ENCODE measurements around the gene KCNK1.
A peak's percentile ranks its signal among the peaks of the same experiment; 100 is the strongest.

The KCNK1 gene

DNA sequence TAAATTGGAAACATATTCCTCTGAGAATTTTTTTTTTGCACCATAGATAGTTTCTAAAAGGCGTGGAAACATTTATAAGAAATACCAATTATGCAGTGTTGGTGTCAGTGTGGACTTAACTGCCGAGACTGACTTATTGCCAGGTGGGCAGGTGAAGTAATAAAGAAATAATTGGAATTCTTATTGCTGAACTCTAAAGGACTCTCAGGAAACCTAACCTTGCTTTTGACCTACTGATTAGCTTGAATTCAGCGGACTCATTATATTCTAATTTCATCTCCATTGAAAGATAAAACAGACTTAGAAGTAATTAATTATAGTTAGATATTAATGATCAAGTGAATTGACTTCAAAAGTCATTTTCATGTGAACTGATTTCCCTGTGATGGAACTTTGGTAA is 26.3 kb downstream of the KCNK1 start:
- no peak for DNase-seq

DNA sequence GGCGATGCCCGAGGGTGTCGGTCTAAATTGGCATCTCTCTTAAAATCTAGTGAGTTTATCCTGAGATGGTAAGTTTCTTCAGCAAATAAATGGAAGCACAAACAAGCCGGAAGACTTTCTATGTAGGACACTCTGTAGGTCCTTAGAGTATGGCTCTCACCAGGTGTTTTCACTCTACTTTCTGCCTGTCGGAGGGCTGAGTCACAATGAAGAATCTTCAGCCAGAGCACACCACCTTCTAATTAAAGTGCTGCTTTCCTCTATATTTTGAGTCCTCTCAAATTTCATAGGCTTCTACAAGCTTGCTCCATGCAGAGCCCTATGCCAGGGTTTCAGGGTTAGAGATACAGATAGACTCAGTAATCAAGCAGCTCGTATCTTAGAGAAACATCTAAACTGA is 27.1 kb downstream of the KCNK1 start:
- no peak for DNase-seq

DNA sequence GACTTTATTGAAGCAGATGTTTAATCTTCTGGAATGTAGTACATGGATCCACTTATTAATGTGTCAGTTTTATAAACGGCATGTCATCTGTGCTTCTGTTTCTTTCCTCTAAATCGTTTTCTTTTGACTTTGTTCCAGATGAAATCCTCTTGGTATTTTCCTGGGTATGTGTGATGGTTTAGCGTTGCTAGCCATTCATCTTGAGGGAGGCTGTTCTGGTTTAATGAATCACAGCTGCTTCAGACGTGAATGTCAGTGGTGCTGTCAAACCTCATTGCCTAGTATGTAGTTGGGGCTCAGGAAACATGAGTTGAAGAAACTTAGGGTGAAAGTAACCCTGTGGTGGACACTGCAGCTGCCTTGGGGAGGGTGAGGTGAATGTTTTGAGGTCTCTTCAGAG is 33.2 kb downstream of the KCNK1 start:
- peak; percentile 17 for DNase-seq

DNA sequence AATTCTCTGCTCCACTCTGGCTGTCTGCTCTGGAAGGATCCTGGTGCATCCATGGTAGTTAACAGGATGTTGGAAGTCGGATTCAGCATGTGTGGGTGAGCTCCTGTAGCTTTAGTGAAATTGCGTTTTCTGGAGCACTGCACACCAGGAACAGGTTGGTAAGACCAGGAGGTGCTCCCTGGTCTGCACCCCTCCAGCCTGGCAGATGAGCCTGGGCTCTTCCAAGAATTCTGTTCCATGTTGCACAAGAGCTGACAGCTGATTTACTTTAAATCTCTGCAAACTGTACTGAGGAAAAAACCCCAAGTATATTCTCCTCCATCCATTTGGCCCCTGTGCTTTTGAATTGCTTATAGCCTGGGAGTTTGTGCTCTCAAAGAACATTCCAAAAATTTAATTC is 33.7 kb downstream of the KCNK1 start:
- DNase-seq = no peak

DNA sequence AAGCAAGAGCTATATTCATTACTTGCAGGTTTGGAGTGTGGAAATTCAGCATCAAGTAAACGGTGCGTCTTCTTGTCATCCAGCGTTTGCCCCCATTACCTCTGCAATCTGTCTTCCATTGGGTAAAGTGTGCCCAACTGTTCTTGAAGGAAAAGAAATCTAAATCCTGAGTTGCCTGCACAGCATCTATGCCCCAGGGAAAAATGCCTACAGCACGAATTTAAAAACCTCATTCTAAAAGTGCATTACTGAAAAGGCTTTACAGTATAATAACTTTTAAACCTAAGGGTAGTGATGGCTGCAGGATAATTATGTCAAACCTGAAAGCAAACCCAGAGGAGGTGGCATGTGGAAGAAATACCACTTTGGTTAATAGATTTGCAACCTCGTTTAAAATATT is 37.2 kb downstream of the KCNK1 start:
- DNase-seq = no peak

DNA sequence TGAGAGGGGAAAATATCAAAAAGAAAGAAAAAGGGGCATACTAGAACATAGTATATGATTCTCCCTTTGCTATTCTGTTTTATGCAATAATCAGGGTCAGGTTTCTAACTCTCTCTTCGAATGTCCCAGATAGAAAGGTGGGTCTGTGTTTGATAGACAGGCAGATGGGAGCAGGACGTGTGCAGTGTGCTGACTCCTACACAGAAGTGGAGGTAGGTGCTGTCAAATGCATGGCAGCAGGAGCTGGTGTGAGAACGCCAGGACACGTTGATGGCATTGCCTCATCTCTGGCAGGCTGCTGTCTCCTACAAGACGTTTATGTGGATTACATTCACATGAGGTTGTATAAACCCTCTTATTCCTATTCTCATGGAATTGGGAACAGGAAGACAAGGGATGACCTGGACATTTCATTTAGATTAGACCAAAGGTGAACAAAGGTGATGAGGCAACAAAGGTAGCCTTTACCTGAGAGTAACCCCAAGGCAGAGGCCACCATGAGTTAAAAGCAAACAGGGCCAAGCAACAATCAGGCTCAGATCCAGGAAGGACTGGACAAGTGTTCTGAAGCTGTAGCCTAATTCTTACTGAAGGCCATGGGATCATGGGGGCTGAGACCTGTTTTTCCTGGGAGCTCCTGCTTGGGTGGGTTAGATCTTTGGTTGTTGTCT is 37.8 kb downstream of the KCNK1 start:
- no peak for DNase-seq

DNA sequence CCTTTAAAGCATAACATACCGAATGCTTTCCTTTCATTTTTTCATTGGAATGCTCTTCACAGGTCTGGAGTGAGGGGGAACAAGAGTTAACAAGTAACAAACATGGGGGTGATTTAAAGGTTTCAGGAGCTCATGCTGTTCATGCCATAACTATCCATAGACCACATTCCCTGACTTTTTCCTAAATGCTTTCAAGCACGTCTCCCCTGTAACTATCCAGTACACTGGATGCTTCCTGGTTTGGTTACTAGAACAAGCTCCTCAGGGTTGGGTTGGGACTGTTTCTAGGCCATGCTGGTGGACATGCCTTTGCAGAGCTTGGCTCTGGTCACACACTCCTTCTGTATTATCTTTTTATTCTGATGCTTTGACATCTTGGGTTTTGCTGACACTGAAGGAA is 38.6 kb downstream of the KCNK1 start:
- no peak for DNase-seq

DNA sequence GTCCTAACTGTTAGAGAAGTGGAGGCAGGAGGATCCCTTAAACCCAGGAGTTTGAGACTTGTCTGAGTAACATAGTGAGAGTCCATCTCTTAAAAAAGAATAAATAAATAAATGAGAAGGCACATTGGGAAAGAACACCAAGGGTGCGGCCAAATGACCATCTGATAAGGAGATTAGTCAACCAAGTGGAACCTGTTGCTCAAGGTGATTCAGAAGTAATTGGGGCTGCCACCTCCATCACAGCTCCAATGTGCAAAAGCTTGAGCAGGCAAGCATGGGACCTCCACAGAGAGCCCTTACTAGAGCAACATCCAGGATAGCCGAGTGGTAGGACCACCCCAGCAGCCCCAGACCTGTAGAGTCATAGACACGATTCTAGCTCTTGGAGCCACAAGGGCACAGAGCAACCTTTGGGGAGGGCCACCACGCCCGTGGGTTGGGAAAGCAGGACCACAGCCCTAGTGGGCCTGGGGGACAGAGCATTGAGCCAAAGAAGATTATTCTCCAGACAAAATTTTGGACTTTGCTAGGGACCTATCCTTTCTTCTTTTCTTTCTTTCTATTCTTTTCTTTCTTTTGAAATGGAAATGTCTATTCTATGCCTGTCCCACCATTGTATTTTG is 40.9 kb downstream of the KCNK1 start:
- no peak for DNase-seq

DNA sequence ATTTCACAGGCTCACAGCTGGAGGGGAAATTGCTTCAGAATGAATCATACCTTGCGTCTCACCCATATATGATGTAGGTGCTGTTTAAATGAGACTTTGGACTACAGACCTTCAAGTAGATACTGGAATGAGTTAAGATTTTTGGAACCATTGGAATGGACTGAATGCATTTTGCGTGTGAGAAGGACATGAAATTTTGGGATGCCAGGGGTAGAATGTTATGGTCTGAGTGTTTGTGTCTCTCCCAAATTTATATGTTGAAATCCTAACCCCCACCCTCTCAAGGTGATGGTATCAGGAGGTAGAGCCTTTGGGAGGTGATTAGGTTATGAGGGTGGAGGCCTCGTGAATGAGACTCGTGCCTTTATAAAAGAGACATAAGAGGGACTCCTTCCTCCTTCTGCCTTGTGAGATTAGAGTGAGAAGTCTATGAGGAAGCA is 41.4 kb downstream of the KCNK1 start:
- no peak for DNase-seq

DNA sequence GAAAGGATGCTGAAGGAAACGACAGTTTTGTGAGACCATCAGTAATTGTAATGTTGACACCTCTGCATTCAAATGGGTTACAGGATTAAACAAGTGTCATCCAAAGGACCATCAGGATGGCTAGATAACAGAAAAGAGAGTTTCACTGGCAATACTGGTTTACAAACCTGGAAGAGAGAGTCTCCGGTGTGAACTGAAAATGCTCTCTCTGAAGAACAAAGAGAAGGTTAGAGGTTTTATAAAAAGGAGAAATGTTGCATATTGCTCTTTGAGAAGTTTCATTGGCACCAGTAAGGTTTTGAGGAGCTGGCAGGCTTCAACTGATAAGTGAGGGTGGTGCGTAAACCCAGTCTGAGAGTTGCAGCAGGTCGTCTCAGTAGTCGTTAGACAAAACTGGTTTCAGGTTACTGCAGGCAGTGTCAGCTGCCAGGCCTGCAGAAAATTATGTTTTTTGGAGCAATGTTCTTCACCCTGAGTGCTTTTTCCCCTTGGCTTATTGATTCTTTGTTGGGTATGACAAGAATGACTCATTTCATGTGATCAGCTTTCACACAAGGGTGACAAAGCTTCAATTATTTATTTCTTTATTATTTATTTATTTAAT is 42.2 kb downstream of the KCNK1 start:
- no peak for DNase-seq

DNA sequence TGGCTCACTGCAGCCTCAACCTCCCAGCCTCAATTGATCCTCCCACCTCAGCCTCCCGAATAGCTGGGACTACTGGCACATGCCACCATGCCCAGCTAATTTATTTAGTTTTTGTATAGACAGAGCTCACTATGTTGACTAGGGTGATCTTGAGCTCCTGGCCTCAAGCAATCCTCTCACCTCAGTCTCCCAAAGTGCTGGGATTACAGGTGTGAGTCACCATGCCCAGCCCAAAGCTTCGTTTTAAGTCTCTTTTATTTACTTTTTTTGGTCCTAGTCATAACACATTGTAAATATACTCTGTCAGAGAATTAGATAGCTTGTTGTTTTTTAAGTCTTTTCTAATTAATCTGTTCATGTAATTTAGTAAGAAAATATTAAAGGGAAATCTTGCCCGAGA is 42.8 kb downstream of the KCNK1 start:
- DNase-seq = no peak

DNA sequence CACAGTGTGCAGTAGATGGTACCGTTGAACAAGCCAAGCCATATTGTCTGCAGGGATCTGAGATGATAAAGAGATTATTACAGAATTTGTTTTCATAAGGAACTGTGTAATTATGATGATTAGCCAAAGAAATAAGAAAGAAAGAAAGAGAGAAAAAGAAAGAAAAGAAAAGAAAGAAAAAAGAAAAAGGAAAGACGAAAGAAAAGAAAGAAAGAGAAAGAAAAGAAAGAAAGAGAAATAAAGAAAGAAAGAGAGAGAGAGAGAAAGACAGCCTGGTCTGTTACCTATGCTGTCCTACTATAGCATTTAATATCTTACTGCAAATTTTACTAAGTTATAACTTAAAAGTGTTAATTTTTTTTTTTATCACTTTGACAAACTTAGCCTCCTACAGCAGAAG is 43.6 kb downstream of the KCNK1 start:
- no peak for DNase-seq

DNA sequence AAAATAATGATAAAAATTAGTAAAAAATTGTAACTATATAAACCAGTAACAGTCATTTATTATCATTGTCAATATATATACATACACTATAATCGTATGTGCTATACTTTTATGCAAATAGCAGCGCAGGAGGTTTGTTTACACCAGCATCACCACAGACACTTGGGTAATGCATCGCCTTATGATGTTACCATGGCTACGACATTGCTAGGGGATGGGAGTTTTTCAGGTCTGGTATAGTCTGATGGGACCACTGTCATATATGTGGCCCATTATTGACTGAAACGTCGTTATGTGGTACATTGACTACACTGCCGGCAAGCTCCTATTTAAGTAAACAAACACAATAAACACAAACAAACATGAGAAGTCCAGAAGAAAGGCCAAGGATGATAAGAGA is 45.6 kb downstream of the KCNK1 start:
- no peak for DNase-seq

DNA sequence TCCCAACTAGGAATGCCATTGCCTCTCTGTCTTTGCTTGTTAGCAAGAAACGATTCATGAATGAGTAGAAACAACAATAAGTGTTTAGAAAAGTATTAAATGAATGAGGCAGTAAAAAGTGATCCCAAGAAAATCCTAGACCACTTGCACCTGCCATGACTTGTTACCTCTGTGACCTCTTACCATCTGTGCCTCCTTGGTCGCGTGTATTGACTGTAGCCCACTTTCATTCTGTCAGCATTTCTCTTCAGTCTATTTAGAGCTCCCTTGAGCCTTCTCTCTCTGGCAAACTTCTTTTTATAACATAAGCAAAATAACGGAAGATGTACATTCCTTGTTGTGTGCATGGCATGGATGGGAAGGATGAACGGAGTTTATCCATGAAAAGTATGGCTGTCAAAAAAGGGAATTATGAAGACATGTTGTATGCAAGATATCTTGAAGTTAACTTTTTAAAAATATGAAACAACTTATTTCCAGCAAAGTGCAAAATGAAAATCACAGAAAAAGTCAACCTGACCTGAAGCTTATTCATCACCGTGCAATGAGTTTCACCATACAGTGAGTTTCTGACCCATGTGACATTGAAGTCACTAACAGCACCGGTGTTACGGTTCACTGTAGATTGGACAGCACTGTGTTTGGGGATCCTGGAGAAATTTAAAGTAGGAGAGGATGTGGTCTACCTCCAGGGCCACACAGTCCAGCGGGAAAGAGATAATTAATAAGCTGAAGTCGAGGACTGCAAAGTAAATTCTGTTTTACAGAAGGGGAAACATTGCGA is 47.7 kb downstream of the KCNK1 start:
- DNase-seq = no peak

DNA sequence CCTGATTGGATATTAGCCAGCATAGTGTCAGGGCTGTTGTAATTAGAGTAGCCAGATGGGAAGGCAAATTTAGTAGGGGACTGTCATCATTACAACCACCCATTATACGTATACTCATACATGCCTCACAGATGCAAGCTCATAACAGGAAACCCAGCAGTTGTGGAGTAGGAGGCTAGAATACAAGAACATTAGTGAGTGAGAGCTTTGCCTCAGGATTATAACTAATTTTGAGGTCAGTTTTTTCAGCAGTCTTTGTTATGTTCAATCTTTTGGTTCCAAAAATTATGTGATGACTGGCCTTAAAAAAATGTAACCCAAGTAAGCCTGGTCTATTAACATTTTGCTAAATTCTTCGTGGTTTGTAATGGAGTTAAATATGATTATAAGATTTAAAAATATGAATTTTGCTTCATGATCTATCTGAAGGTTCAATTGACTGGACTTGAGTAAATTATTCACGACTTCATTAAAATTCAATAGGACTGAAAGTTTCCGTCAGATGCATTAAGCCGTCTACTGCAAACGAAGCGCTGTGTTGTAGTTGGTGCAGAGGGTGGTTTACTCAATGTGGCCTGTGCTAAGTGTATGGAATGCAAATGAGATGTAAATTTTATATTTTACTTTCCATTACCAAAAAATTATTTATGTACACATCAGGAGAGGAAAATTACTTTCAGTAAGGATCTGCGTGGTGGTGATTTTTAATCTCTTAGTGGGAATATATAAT is 48.8 kb downstream of the KCNK1 start:
- peak; percentile 36 for DNase-seq

DNA sequence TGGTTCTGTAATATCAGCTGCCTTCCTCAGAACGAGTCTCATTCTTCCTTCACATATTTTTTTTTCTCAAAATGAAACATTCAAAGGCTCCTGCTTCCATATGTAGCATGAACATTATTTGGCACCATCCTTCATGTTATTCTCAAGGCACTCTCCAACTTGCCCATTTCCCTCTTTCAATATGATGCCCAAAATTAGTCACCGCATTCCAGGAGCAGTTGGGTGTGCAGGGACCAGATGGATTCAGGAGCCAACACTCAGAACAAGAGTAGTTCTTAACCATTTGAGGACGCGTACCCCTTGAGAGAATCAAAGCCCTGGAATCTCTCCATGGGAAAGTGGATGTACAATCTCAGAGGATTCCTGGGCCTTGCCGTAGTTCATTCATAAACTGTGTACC is 50.3 kb downstream of the KCNK1 start:
- no peak for DNase-seq

DNA sequence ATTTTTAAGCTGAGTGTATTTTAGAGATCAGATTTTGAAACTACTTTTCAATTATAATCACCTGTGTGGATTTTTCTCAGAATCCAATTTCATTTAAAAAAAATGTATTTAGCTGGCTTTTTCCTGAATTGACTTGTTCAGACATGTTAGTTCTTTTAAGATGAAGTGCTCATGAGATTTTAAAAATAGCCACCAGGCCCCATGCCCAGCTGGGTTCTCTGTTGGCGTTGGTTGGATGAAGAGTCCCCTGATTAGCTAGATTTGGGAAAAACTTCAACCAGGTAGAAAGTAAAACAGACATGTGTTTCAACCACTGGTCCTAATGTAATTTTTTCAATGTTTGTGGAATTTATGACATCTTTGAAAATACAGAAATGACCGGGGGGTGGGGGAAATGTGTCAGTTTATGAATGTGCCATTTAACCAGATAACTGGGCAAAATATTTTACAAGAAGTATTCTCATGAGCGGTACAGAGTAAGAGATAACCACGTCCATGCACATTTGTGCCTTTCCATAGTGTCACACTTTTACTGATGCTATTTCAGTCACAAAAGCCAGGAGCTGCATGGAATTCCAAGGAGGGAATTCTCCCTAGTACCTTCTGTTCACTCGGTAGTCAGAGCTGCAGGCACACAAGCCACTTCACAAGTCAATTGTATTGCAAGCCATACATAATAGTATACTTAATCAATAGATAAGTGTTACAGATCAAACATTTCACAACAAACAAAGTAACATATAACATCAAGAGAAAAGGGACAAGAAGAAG is 51.1 kb downstream of the KCNK1 start:
- no peak for DNase-seq

DNA sequence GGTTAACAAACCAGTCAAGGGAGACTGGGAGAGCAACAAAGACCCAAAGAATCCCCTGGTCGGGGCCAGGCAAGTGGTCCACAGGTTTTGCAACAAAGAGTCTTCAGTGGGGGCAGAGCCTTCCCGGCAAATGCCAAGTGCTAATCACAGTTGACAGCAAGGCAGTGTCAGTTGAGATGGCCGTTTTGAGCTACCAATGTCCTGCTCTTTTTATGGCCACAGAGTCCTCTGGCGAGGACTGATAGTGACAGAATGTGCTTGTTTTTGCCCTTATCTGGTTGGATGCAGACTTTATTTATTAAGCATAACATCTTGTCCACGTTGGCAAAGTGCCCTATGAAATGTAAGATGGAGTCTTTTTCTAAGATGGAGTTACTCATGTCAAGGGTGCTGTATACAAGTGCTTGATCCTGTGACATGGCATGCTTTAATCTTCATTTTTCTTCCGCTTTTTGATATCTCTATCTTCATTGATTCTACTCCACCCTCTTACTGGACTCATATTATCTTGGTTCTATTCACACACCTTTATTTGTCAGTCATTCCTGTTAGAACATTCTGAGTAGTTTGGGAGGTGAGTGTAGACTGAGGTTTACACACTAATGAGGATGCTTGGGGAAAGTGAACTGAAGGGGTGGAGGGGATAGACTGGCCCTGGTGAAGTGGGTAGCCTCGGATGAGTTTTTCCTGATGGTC is 51.8 kb downstream of the KCNK1 start:
- no peak for DNase-seq

DNA sequence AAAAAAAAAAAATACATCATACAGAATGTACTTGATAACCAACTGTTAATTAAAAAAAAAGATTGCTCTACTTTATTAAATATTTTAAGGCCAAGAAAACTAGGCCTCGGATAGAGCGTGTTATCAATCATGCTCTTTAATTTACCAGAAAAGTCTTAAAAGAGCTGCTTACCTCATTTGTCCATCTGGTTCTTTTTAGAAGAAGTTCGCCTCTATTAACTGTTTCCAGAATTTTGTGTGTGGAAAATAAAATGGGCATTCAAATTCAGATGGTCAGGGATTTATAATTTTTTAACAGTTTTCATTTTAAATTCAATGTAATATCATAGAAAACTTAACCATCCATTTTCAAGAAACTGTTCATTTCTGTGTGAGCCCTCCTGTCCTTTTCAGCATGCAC is 53.8 kb downstream of the KCNK1 start:
- no peak for DNase-seq

DNA sequence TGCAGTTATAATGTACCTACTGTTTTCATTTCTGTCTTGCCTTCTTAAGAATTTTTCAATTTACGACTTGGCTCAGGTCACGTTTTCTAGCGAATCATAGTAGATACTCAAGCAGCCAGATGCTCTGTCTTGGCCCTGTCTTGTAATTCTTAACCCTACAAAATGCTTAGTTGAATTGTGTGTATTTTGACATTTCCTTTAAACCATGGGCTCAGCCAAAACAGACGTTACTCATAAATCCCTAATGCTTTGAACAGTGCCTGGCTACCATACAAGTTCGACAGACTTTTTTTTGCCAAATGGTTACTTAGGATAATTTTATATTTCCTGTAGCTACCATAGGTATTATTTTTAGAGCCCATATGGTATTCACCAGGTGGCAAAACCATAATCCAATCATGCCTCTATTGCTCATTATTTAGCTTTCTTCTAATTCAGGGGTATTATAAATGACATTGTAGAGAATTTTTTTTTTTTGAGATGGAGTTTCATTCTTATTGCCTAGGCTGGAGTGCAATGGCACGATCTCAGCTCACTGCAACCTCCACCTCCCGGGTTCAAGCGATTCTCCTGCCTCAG is 54.3 kb downstream of the KCNK1 start:
- no peak for DNase-seq

DNA sequence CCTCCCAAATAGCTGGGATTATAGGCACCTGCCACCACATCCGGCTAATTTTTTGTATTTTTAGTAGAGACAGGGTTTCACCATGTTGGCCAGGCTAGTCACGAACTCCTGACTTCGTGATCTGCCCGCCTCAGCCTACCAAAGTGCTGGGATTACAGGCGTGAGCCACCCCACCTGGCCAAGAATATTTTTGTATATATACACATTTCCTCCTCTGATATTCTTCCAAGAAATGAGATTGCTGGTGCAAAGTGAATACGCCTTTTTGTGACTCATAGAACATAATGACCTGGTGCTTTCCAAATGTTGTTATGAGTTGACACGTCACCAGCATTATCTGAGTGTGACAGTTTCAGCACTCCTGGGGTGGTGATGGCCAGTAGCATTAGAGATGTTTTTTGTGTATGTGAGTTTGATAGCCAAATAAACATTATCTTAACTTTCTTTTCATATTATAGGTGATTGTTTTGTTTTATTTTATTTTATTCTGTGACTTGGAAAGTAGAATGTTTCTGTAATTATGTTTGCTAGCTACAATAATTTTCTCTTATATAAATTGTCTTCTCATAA is 54.9 kb downstream of the KCNK1 start:
- no peak for DNase-seq

All from fibroblast of skin of scalp (primary cell).